Activated T-cell treated with anti-CD3 and anti-CD28 coated beads for 4 hours (primary cell): Measurements from ENCODE around the gene THAP2.
"Not testable (repeated sequence)": the region's sequence is repeated elsewhere in the genome, so short reads cannot be mapped to it uniquely, and the experiment has no call there.

Experiments
- DNase-seq: peaks from one replicate; pipeline ENCODE4 v3.0.0-alpha.2; 2020

THAP2 gene

GRCh38 chr12:71662849-71663560, 1.1 kb upstream of the THAP2 start:
- peak; percentile 56 for DNase-seq

- no peak for DNase-seq
Observed at GRCh38 chr12:71664411-71665089, 449 bp downstream of the THAP2 start.

GRCh38 chr12:71665090-71665463, 976 bp downstream of the THAP2 start:
- no peak for DNase-seq

- no peak for DNase-seq
Observed at GRCh38 chr12:71666259-71666658, 2.2 kb downstream of the THAP2 start.

GRCh38 chr12:71671311-71671710, 7.2 kb downstream of the THAP2 start:
- no peak for DNase-seq

GRCh38 chr12:71671816-71672215, 7.7 kb downstream of the THAP2 start:
- no peak for DNase-seq

- DNase-seq, result no peak
Observed at GRCh38 chr12:71682466-71682865, 18.4 kb downstream of the THAP2 start.

- no peak for DNase-seq
Observed at GRCh38 chr12:71683633-71684032, 19.5 kb downstream of the THAP2 start.

GRCh38 chr12:71684081-71684480, 20.0 kb downstream of the THAP2 start:
- no peak for DNase-seq

GRCh38 chr12:71685312-71685906, 21.3 kb downstream of the THAP2 start:
- DNase-seq, result no peak

- DNase-seq, result peak; percentile 73
Observed at GRCh38 chr12:71685914-71686657, 22.0 kb downstream of the THAP2 start, which contains the start of gene TMEM19. TMEM19 (plus strand) TSS chr12:71686082; CDS start chr12:71686681, 599 bp downstream.

GRCh38 chr12:71686658-71687025, 22.5 kb downstream of the THAP2 start:
- DNase-seq, result no peak

- DNase-seq, result not testable (repeated sequence)
Observed at GRCh38 chr12:71687172-71687571, 23.1 kb downstream of the THAP2 start.

GRCh38 chr12:71688961-71689570, 25.0 kb downstream of the THAP2 start:
- DNase-seq, result no peak

GRCh38 chr12:71691504-71692129, 27.5 kb downstream of the THAP2 start:
- DNase-seq, result no peak

- no peak for DNase-seq
Observed at GRCh38 chr12:71693126-71693525, 29.0 kb downstream of the THAP2 start.

- not testable (repeated sequence) for DNase-seq
Observed at GRCh38 chr12:71693651-71694050, 29.6 kb downstream of the THAP2 start.

GRCh38 chr12:71694099-71694820, 30.2 kb downstream of the THAP2 start:
- DNase-seq, result no peak

- no peak for DNase-seq
Observed at GRCh38 chr12:71695782-71696181, 31.7 kb downstream of the THAP2 start.

- DNase-seq, result not testable (repeated sequence)
Observed at GRCh38 chr12:71702181-71702580, 38.1 kb downstream of the THAP2 start.

GRCh38 chr12:71702590-71702989, 38.5 kb downstream of the THAP2 start:
- DNase-seq, result no peak

GRCh38 chr12:71703206-71703605, 39.1 kb downstream of the THAP2 start:
- DNase-seq, result no peak
